Heart right ventricle (tissue), 16 donors: ENCODE measurements around the gene PMP22. TPM values are rescaled to one million over a fixed set of nuclear protein-coding genes. Genes with fewer than 3 reads are reported as not detected.
A peak's percentile ranks its signal among the peaks of the same experiment; 100 is the strongest.

Experiments
- ATAC-seq, 8 donors: fragments of 200-7000 bp; cut with Tn5 transposase; one replicate each; pipeline ENCODE4 v1.9.1; 2020; ENCODE audit warnings: mild to moderate bottlenecking in 8 of 8, moderate library complexity in 8 of 8, moderate number of reproducible peaks in 1 of 8
- DNase-seq, 2 donors: peaks; one replicate each; pipeline ENCODE4 v3.0.0-alpha.2; 2020
- H3K27ac ChIP-seq, 10 donors: fragments of 200-600 bp; sonication (generic) in 2 of 10; one replicate each; pipeline versions ENCODE4 v1.5.0 to v1.8.0; 2020 to 2022; ENCODE audit warnings: mild to moderate bottlenecking in 3 of 10
- H3K27me3 ChIP-seq, 7 donors: fragments of 200-600 bp; one replicate each; pipeline ENCODE4 v1.8.0; 2021 to 2022; ENCODE audit warnings: mild to moderate bottlenecking in 2 of 7
- H3K36me3 ChIP-seq, 9 donors: fragments of 200-600 bp; sonication (generic) in 1 of 9; one replicate each; pipeline versions ENCODE4 v1.5.0 to v1.8.0; 2020 to 2022; ENCODE audit warnings: mild to moderate bottlenecking in 2 of 9
- H3K4me1 ChIP-seq, 9 donors: fragments of 200-600 bp; sonication (generic) in 1 of 9; one replicate each; pipeline versions ENCODE4 v1.5.0 to v1.8.0; 2020 to 2022; ENCODE audit warnings: mild to moderate bottlenecking in 4 of 9
- H3K4me3 ChIP-seq, 10 donors: fragments of 200-600 bp; sonication (generic) in 2 of 10; one replicate each; pipeline versions ENCODE4 v1.5.0 to v1.8.0; 2020 to 2022; ENCODE audit warnings: mild to moderate bottlenecking in 7 of 10, moderate library complexity in 2 of 10
- H3K9me3 ChIP-seq, 11 donors: fragments of 200-600 bp in 10 of 11; sonication (generic) in 2 of 11; one replicate each; pipeline versions ENCODE4 v1.5.0 to v1.8.0; 2013 to 2022; ENCODE audit warnings: mild to moderate bottlenecking in 2 of 11, control low read depth in 1 of 11, moderate library complexity in 1 of 11
- WGBS, 2 donors: extraction: QIAGEN DNeasy Blood & Tissue Kit; methylation state at CpG; one replicate each; pipeline ENCODE4 v1.1.7; 2013; ENCODE audit warnings: inconsistent platforms in 1 of 2; 5-methylcytosine and 5-hydroxymethylcytosine counted together
- intact Hi-C, 10 donors: fragments of 100-400 bp; cut with DNase I; formaldehyde crosslinking; loops; one replicate each; pipeline versions ENCODE4 v1.11.1 to v1.14.2; 2022
- polyA plus RNA-seq, 2 donors: library from polyadenylated mRNA; stranded (reverse); fragments of 200-250 nt; gene quantifications; one replicate each; pipeline ENCODE4 v1.2.3, GENCODE V29; 2013
- total RNA-seq, 10 donors: library from RNA; stranded (reverse); fragmentation: NEBNext Ultra II Directional in 3 of 10; extraction: Animal tissue kit (Norgen Biotek cat#: 25700) in 3 of 10; gene quantifications; one replicate each; pipeline versions ENCODE4 v1.2.1 to v1.2.4, GENCODE V29; 2021 to 2023
- TF ChIP-seq, protein P1 (sequence below), 9 donors: fragments of 200-600 bp; sonication (generic) in 2 of 9; IDR thresholded peaks; one replicate each; pipeline versions ENCODE4 v1.5.0 to v1.8.0; 2021 to 2022; ENCODE audit warnings: antibody characterized with exemption in 9 of 9, mild to moderate bottlenecking in 5 of 9, moderate library complexity in 1 of 9
- donor health status: Arrhythmogenic right ventricular cardiomyopathy.
- donor health status: ischemic (EF 13 %, LVEDD 7.1; RV severe dilation, severe dysfunction).
- donor health status: healthy with polysubstance abuse.
- donor health status: DM: no; HTN: yes; CAD: no.
- donor health status: DM: no; HTN: no; CAD: no.
- donor health status: ischemic (EF 25% LVEDD 6.9; RV normal size, moderate dysfunction).
- donor health status: ischemic (EF 25% LVEDD 5.7; RV mildly dilated, moderate dysfunction).
- donor health status: healthy.
- donor health status: DM: yes; HTN: yes; CAD: no.
- donor health status: Ischemic cardiomyopathy.
- donor health status: ischemic (EF 35%, LVEDD 5.7; RV mildly dilated, moderate dysfunction).
- donor health status: nonischemic (EF 11% LVEDD 7.7; RV severe dilation, severe dysfunction).
- donor health status: DM: yes; HTN: yes; CAD: no.
- donor health status: PGD.
- donor health status: ischemic (EF 29% LVEDD 5.4; RV normal size, mild dysfunction).
- donor health status: nonischemic (EF 23%, LVEDD 6.1; RV moderate dilation, normal function).

The PMP22 gene
- total and polyA plus RNA-seq, 12 donors, result 62.0 to 241 (median 158) TPM

- Histone ChIP-seq H3K9me3 (no peaks in the 10 kb centered on the region), H3K27ac (peak overlapping the region in 5 of 10 donors; percentile 32 to 70 (median 60)), H3K36me3 (no peaks in the 10 kb centered on the region), H3K4me3 (no peak overlapping the region), H3K4me1 (peaks cover 0 to 59% (median 39%) of the 10 kb centered on the region in 9 donors), H3K27me3 (peaks cover 0 to 18% (median 0%) of the 10 kb centered on the region in 7 donors)
- TF ChIP-seq, protein P1, sequence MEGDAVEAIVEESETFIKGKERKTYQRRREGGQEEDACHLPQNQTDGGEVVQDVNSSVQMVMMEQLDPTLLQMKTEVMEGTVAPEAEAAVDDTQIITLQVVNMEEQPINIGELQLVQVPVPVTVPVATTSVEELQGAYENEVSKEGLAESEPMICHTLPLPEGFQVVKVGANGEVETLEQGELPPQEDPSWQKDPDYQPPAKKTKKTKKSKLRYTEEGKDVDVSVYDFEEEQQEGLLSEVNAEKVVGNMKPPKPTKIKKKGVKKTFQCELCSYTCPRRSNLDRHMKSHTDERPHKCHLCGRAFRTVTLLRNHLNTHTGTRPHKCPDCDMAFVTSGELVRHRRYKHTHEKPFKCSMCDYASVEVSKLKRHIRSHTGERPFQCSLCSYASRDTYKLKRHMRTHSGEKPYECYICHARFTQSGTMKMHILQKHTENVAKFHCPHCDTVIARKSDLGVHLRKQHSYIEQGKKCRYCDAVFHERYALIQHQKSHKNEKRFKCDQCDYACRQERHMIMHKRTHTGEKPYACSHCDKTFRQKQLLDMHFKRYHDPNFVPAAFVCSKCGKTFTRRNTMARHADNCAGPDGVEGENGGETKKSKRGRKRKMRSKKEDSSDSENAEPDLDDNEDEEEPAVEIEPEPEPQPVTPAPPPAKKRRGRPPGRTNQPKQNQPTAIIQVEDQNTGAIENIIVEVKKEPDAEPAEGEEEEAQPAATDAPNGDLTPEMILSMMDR (IDR thresholded peaks at IDR 0.05), result no peak
- intact Hi-C loops, result loop anchor here in 4 of 10 donors (5.0 to 10.0 kb wide), 6 partner anchors 34 to 146 kb away; partner anchors contain the start of gene TEKT3 (in 1 of the 4)
- ATAC-seq, result peak in 6 of 8 donors; percentile 31 to 54 (median 49)
- WGBS, 2 donors, result 36 to 50% methylated on average over 1 of the region's 1 CpG
- peak in 1 of 2 donors; percentile 47 for DNase-seq
Measured at GRCh38 chr17:15268461-15268860, 3.3 kb upstream of the PMP22 start.

GRCh38 chr17:15267996-15268395, 2.9 kb upstream of the PMP22 start:
- TF ChIP-seq, protein P1 (IDR thresholded peaks at IDR 0.05), result no peak
- no peak for DNase-seq
- Histone ChIP-seq H3K9me3 (no peaks in the 10 kb centered on the region), H3K4me1 (peaks cover 0 to 55% (median 39%) of the 10 kb centered on the region in 9 donors), H3K4me3 (no peak overlapping the region), H3K27me3 (peaks cover 0 to 23% (median 0%) of the 10 kb centered on the region in 7 donors), H3K36me3 (no peaks in the 10 kb centered on the region), H3K27ac (peak overlapping the region in 3 of 10 donors; percentile 60 to 70 (median 61))
- no peak for ATAC-seq
- 66 to 67% methylated on average over 3 of the region's 3 CpGs for WGBS, 2 donors
- intact Hi-C loops, result loop anchor here in 4 of 10 donors (5.0 to 10.0 kb wide), 6 partner anchors 34 to 147 kb away; partner anchors contain the start of gene TEKT3 (in 1 of the 4)

DNA sequence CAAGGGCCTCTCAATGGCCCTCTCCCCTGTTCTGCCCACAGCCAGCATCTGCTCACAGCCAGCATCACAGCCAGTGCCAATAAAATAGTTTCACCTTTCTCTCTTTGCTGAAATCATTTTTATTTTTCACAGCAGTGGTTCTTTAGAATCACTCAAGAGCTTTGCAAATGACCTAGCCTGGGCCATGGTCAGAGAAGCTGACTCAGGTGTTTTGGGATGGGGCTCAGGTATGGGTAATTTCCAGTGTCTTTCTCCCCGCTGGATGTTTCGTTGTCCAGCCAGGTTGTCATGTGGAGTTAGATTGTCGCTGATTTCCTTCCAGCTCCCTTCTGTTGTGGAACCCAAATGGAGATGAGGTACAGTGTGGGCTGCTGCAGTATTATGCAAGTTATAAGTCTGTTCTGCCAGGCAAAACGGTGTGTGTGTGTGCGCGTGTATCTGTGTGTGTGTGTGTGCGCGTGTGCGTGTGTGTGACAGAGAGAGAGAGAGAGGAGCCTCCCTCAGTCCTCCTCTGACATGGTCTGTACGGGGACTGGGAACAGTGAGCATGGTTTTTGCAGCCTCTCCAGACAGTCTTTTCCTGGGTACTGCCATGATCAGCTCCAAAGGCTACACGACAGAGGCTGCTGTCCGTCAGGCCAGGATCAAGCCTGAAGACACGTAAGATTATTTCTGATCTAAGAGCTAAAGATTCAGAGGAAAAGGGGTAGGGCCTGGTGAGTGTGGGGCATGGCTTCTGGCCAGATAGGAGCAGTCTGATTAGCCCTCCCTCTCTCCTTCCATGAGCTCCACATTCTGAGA, 1.4 kb upstream of the PMP22 start:
- peak overlapping the region in 1 of 10 donors; percentile 8 for H3K27ac ChIP-seq
- H3K9me3 ChIP-seq, result no peaks in the 10 kb centered on the region
- H3K4me1 ChIP-seq, result peaks cover 0 to 52% (median 39%) of the 10 kb centered on the region in 9 donors
- TF ChIP-seq, protein P1 (IDR thresholded peaks at IDR 0.05), result no peak
- DNase-seq (no peak), ATAC-seq (no peak)
- H3K27me3 ChIP-seq, result peaks cover 0 to 38% (median 0%) of the 10 kb centered on the region in 7 donors
- H3K4me3 ChIP-seq, result no peak overlapping the region
- no peaks in the 10 kb centered on the region for H3K36me3 ChIP-seq
- intact Hi-C loops, result loop anchor here in 4 of 10 donors (5.0 to 10.0 kb wide), 6 partner anchors 36 to 148 kb away; partner anchors contain the start of gene TEKT3 (in 1 of the 4)
- WGBS, 2 donors, result 75 to 80% methylated on average over 13 of the region's 13 CpGs

- peak; percentile 36 to 50 for DNase-seq
- Histone ChIP-seq H3K4me3 (peak overlapping the region; percentile 8 to 89 (median 78)), H3K27ac (peak overlapping the region; percentile 17 to 100 (median 97)), H3K4me1 (peaks cover 0 to 48% (median 36%) of the 10 kb centered on the region in 9 donors), H3K36me3 (peaks cover 0 to under 1% (median 0%) of the 10 kb centered on the region in 9 donors), H3K27me3 (peaks cover 0 to 45% (median 0%) of the 10 kb centered on the region in 7 donors), H3K9me3 (no peaks in the 10 kb centered on the region)
- ATAC-seq, result peak in 1 of 8 donors; percentile 18
- WGBS, 2 donors, result 60 to 61% methylated on average over 2 of the region's 2 CpGs
- intact Hi-C loops, result loop anchor here in 6 of 10 donors (5.0 to 10.0 kb wide), 6 partner anchors 78 to 193 kb away; partner anchors contain the start of gene TEKT3 (in 2 of the 6)
- TF ChIP-seq, protein P1 (IDR thresholded peaks at IDR 0.05), result no peak
Measured at GRCh38 chr17:15264542-15264941, 584 bp downstream of the PMP22 start.
